Stimulated activated naive CD4-positive, alpha-beta T cell (primary cell): ENCODE data around the gene ACOXL.
"Not testable (repeated sequence)": the region's sequence is repeated elsewhere in the genome, so short reads cannot be mapped to it uniquely, and the experiment has no call there.

ENCODE experiments used
- DNase-seq, 6 experiments: peaks; one replicate each; lab custom pipeline; 2025; lab: John Stamatoyannopoulos, UW

The ACOXL gene

DNA sequence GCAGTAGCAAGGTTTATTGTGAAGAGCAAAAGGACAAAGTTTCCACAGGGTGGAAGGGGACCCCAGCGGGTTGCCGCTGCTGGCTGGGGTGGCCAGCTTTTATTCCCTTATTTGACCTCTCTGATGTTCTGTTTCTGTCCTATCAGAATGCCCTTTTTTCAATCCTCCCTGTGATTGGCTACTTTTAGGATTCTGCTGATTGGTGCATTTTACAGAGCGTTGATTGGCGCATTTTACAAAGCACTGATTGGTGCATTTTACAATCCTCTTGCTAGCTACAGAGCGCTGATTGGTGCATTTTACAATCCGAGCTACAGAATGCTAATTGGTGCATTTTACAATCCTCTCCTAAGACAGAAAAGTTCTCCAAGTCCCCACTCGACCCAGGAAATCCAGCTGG lies 123.5 kb downstream of the ACOXL start:
- DNase-seq, result not testable (repeated sequence)

DNA sequence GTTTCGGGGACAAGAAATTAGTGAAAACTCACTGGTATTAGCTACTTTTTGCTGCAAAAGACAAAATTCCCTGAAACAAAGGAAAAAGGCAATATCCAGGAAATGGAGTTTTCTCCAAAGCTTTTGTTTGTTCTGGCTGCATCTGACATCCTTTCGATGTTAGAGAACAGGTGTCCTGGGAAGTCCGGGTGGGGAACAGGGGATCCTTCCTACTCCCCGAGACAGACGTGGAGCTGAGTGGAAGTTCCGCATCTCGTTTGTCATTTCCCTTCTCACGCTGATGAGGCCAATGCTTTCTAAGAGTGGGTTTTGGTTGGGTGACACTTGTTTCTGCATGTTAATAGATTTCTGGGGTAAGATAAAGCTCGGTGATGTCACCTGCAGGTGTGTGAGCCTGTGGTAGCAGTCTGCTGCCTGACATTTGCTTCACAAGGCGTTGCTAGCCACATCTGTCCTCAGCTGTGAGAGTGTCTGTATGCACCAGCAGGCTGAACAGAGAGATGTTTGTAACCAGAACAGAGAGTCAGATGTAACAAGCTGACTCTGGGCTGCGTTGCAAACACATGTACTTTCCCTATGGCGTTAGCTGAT lies 125.9 kb downstream of the ACOXL start:
- DNase-seq, result peak; percentile 25 to 84 (median 72)

DNA sequence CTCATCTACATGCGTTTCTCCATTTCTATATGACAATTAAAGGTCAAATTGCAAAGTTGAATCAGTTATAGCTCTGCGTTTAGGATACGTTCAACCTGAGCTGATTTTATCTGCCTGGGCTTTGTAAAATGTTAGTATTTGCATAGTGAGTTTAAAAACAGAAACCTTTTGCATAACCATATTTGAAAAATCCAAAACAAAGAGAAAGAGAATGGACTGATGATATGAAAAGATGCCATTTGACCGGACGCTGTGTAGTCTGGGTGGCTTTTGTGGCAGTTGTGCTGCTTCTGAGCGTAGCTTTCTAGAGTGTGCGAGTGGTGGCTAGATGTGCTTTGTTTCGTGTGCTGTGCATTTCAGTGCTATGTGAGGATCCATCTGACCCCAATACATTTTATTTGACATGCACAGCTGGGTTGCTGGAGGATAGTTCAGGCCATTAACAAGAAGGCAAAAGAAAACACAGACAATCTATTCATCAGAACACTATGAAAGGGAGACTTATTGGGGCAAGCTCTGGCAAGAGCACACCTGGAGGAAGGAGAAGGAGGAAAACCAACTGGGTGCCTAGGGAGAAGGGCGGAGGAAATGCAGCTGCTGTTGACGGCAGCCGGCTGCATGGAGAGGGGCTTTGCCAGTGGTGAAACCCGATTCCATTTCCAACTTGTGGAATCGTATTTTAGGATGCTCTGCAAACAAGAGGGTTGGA lies 126.8 kb downstream of the ACOXL start:
- peak in 1 of 6 experiments; percentile 52 for DNase-seq

DNA sequence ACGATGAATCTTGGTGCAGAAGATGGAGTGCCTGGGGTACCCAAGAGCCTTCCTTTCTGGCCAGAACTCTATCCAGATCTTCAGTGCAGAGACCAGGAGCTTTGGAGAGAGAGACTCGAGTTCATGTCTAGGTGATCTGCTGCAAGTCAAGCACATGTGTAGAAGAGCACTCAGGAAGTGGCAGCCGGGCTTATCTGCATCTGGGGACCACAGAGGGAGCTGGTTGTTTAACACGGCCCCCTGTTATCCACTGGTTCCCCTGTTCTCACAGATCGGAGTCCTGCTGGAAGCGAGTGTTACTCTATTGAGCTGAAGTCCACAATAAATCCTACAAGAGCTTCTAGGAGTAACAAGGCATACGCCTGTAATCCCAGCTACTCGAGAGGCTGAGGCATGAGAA lies 128.3 kb downstream of the ACOXL start:
- DNase-seq, result peak in 2 of 6 experiments; percentile 14 to 50

DNA sequence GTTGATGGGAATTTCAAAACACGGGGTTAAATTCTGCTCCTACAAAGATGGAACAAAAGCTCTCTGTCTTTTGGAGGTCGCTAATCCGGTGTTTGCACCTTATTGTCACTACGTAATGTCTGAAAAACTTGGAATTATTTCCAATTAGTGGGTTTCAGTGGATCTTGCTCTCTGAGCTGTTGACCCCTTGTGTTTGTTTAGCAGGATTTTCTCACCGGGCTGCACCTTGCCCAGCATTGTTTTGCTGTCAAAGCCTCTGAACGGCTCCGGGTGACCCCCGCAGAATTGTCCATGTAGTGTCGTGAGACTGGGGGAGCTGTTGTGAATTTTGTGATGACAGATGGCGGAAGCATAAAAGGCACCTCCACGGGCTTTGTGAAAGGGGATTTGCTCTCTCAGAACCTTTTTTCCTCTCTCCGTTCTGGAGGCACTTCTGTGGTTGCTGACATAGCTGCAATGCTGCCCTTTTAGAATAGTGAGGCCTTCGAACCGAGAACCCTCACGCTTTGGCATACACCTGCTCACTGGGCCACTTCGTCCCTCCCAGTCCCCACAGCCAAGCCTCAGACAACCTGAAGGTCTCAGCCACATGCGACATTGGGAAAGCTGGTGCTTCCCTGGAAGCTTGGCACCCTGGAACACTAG lies 129.4 kb downstream of the ACOXL start:
- DNase-seq, result no peak

DNA sequence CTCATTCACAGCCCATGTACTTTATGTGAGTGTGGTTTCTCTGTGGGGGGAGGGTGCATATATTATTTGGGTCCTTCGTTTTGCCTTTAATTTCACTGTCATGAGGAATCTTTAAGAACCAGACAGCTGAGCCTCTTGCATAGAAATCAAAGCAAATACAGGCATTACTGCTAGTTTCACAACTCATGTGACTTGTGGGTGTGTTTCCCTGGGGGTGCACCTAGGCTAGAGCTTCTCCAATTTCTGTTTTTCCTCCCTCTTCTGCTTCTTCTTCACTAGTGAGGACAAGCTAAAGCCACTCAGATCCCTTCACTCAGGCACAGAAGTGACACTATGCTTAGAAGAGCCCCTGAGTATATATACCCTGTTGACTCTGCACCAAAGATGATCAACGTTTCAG lies 131.4 kb downstream of the ACOXL start:
- no peak for DNase-seq

DNA sequence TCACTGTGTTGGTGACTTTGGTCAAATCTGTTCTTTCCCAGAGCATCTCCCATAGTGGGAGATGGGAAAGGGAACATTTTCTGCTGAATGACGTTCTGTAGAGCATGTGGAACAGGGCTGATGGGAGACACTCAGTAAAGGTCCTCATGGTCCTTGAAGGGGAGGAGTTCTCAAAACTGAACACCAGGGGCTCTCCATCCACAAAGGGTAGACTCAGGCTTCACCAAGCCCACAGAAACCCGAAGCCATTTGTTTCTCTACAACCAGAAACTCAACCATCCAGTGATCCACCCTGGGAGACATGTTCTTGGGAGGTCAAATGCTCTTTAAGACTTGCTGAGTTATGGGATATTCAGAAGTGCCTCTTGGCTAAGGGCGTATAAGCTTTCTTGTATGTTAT lies 131.8 kb downstream of the ACOXL start:
- no peak for DNase-seq

DNA sequence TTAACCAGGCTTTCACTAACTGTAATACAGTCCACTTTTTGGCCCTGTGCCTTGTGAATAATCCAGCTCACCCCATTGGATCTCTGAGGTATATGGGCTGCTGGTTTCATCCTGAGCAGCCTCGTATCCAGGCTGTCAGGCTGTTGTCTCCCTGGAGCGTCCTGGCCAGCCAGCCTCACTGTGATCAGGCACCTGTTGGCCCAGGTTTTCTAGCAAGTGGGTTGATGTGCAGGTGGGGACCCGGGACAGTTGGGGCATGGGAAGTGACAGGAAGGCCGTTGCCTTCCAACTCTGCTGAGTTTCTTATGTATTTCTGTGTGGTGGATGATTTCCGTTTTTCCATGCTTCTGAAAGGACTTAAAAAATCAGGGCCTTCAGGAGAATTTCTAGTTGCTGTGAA lies 132.4 kb downstream of the ACOXL start:
- DNase-seq, result no peak

DNA sequence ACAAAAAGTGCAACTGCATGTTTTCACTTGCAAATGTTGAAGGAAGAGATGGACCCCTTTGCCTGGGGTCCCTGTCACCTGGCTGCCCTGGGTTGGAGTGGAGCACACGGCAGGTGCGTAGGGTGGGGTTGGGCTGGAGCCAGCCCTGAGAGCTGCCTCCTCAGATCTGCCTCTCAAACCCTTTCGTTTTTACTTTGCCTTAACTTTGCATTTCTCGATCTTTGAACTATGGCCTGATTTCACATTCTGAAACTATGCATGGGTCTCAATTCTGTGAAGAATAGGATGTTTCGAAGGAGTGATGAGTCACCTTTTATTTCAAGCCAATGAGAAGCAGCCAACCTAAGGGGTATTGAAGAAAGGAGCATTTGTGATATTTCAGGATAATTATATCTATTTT lies 132.8 kb downstream of the ACOXL start:
- no peak for DNase-seq

DNA sequence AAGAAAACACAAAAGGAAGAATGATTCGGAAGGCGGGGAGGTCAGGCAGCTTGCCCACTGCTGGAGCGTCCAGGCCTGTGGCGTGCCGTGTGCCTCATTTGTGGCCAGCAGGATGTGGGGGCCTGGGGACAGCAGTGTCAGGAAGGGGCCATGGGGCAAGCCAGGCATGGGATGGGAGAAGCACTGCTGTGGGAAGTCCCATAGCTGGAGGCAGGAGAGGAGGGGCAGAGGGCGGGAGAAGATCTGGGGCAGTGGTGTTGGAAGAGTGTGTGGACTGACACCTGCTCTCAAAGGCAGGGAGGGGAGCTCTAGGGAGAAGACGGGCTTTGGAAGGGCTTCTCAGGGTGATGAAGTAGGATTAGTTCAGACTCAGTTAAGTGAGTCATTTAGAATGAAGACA lies 133.7 kb downstream of the ACOXL start:
- no peak for DNase-seq

DNA sequence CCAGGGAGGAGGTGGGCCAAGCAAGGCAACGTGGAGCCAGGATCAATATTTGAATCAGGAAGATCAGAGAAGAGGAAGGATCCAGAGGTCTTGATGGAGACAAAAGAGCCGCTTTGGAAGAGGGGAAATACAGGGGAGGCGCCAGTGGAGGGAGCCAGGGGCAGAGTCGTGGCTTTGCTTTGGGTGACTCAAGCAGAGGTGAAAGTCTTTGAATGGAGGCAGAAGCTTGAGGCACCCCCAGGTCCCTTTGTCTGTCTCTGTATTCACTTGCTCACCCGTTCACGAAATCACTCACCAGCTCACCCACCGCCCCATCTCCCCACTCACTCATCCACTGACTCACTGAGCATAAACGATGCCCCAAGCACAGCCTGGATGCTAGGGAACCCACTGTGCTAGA lies 134.1 kb downstream of the ACOXL start:
- DNase-seq, result no peak

DNA sequence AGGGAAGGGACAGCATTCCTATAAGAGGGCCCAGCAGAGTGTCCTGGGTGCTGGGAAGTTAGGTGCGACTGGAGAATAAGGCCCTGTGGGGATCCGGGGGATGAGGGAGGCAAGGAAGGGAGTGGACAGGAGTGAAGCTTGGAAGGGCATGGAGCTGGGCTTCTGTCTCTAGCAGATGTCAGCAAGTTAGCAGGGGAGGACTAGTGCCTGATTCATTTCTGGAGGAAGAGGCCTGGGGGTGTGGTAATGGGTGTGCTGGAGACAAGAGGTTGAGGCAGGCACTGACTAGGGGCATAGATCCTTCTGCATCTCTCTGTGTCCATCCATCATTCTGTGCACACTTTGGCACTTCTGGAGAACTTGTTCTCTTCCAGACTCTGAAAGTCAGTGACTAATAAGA lies 134.7 kb downstream of the ACOXL start:
- DNase-seq, result no peak

DNA sequence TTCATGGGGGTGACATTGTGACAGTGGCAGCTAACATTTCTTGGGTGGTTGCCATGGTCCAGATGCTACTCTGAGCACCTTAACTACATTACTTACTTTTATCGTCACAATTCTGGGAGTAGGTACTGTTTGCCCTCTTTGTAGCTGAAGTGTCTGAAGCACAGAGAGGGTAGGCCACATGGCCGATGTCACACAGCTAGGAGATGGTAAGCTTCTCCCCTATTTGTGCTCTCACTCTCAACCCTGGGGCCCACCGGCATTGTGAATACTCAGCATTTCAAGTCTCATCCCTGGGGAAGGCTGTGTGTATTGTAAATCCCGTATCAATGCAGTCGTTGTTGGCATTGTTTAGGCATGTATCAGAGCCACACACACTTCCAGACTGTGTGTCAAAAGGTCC lies 136.6 kb downstream of the ACOXL start:
- DNase-seq, result no peak

DNA sequence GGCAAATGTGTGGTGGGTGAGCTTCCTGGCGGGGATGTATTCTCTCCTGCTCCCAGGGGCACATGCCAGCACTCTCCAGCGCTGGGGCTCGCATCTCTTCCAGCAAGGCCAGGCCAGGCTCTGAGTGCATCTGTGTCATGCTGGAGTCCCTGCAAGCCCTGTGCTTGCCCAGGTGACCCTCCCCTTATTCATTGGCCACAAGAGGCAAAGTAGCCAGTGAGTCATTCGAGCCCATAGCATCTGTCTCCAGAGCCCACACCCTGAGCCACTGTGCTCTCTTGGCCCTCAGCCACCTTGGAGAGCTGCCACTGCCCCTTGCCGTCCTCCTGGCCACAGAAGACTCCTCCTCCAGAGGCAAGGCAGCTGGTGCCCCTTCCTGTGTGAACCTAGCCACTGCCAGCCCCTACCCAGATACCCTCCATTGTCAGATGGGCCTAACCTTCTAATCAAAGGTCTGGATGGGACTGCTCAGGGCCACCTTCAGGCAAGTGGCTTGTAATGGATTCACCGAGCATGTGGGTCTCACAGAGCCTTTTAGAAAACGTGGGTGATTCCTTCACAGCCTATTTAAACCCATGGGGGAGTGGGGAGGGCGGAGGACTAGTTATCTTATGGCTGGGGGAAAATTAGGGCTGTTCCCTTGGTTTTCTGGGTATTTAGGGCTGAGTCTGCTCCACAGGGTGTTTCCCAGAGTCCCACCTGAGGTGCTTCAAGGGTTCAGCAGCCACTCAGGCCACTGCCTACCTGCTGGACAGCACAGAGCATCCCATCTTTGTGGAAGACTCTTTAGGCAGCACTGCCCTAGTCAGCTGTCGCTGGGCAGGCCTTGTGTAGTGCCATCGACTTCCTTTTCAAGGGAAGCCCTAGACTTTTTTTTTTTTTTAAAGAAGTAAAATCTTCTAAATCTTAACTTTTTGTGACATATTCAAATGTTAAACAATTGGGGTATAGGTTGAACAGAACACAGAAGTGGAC lies 137.4 kb downstream of the ACOXL start:
- DNase-seq, result no peak

DNA sequence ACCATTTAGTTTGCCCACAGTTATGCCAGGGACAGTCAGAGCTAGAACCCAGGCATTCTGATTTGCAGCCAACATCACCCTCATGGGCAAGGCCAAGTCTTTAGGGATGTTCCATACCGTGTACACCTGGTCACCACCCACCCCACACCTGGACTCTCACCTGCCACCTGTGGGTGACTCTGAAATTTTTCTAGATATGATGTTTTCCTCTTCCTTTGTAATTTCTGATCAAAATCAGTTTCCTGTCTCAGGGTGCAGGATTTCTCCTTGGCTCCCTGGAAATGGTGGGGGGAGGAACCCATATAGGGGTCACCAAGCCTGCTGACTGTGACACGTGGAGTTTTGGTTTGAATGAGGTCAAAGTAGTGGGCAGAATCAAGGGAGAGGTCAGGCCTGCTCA lies 138.2 kb downstream of the ACOXL start:
- DNase-seq, result no peak

DNA sequence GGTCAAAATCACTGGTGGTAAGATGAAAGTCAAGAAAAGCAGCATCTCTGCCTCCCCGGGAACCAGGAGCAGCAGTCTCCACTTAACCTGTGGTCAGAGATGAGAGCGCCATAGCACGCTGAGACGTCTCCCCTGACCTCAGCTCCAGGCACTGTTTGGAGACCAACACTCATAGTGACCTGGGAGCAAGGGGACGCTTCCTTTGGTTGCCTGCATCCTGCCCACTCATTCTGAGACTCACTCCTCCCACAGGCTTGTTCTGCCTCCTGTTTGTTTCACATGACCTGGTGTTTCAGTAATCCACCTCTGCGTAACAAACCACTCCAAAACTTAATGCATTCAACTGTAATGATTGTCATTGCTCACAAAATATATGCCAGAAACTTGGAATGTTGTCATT lies 139.3 kb downstream of the ACOXL start:
- DNase-seq, result no peak

DNA sequence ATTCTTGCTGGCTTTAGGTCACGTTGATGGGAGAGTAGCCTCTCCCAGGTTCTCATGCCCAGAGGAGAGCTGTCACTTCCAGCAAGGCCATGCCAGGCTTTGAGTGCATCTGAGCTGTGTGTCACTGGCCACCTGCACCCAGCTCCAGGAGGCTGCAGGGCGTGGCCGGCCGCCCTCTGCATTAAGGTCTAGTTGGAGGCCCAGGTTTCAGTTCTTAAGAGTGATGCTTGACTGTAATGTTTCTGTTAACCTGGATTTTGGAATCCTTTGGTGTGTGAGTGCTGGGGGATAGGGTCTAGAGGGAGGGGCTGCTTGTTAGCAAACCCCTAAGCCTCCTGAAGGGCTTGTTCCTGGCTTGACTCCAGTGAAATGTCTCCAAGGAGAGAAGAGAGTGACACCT lies 140.1 kb downstream of the ACOXL start:
- no peak for DNase-seq

DNA sequence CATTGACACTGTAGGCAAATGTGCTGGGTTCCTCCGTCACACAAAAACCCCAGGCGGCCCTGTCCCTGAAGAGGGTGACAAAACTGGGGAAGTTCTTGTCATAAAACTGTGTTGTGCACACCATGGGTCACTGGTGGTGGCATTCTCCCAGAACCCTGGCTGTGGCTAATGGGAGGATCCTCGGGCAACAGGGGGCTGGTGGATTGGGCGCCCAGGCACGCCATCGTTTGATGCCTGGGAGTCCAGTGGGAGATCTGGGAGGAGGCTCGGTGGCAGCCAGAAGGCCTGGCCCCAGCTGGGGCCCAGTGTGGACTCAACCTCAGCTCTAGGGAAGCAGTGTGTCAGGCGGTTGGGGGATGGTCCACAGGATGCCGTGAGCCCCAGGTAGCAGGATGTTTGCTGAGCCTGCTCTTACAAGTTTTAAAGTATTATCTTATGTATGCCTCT lies 140.7 kb downstream of the ACOXL start:
- peak in 2 of 6 experiments; percentile 10 to 21 for DNase-seq

DNA sequence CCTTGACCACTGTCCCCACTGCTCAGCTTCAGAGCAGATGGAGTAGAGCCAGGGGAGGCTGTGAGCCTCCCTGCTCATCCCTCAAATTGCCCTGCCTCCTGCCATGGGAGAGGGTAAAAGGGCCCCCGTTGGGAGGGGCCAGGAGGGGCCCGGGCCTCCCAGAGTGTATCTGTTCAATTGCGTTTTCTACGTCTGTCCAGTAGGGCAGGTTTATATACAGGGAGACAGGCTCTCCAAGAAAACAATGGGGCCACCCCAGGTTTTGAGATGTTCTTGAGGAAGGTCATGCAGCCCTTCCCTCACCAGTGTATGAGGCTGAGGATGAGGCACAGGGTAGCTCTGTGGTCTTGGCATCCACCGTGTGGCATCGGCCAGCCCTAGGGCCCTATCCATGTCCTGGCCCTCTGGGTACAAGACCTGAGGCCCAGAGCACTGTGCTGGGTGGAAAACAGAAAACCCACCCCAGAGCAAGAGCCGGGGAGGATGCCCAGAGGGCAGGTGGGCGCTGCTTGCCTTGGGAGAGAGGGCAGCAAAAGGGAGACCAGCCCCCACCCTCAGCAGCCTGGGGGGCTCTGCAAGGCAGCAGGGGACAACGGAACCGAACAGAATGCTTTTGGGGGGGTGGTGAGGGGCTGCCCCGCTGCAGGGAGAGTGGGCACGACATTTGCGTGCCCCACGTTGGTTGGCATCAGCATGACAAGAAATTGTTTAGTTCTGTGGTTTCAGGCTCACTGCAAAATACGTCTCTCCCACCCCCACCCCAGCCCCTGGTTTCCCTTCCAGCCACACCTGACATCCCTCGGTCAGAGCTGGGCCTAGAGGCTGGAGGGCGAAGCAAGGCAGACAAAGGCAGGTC lies 141.5 kb downstream of the ACOXL start:
- DNase-seq, result no peak

DNA sequence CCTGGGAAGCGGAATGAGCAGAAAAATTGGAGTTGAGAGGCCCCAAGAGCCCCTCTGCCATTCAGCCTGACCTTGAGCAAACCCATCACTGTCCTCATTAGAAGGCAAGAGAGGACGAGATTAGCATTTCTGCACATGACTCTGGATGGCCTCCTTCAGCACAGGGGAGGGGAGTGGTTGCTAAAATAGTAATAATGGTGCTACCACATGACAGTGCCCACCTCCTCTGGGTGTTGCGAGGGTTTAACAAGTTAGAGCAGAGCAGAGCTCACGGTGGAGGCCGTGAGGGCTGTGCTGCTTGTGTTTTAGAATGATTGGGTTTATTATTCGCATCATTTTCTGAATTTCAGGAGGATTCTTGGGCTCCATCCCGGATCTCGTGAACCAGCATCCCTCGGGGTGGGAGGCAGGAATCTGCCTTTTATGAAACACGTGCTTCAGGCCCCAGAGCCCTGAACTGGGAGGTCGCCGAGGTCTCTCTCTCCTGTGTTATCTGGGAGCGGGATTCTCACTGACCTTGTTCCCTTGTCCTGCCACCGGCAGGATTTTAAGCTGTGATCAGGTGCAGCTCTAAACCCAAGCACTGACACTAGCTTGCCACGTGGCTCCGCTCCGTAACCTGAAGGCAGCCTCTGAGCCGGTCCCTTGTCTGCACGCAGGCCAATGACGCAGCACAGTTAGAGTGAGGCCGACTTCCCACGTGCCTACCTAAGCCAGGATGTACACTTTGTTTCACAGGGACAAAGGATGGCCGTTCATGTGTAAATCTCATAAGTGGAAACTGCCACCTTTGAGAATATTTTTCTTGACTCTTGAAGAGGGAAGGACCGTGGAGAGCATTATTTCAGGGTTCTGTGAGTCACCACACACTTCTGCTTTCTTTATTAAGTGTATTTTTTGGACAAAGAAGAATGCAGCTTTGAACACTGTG lies 142.3 kb downstream of the ACOXL start:
- no peak for DNase-seq
